B cell (primary cell): Measurements from ENCODE around the gene RRM1. TPM values are rescaled to one million over a fixed set of nuclear protein-coding genes. Genes with fewer than 3 reads are reported as not detected.

Source experiments
- ATAC-seq: fragments of 200-7000 bp; cut with Tn5 transposase; one replicate; pipeline ENCODE4 v1.10.0; 2021; ENCODE audit warnings: low read depth, mild to moderate bottlenecking, moderate number of reproducible peaks, moderate library complexity
- CTCF ChIA-PET: fragments of 350-600 bp; sonication (Branson Sonifier 250); formaldehyde crosslinking; loops from one replicate; lab custom pipeline; 2021; ENCODE audit warnings: antibody characterized with exemption, inconsistent platforms; lab: Charles Lee
- POLR2A ChIA-PET: fragments of 350-600 bp; sonication (Branson Sonifier 250); formaldehyde crosslinking; loops from one replicate; lab custom pipeline; 2021; ENCODE audit warnings: antibody characterized with exemption; lab: Charles Lee
- DNase-seq: peaks from one replicate; pipeline ENCODE4 v3.0.0; 2013
- H2AFZ ChIP-seq: 2 replicates; pipeline ENCODE4 v1.6.1; 2012; ENCODE audit warnings: mild to moderate bottlenecking, low read depth, low read length; ENCODE audit not compliant: insufficient read depth, poor library complexity, severe bottlenecking
- H3K27ac ChIP-seq, 2 donors: 1 replicate in 1 of 2; 2 replicates in 1 of 2; pipeline ENCODE4 v1.5.1; 2012 to 2013; ENCODE audit warnings: low read length in 2 of 2, mild to moderate bottlenecking in 2 of 2, moderate library complexity in 1 of 2
- H3K27me3 ChIP-seq, 4 experiments: fragments of 200-600 bp in 1 of 4; sonication (generic) in 1 of 4; replicated peaks in 1 of 4; 1 replicate in 2 of 4; 2 replicates in 2 of 4; pipeline versions ENCODE4 v1.6.1 to v1.7.0; 2013 to 2016; ENCODE audit warnings: low read length in 3 of 4, mild to moderate bottlenecking in 2 of 4, mixed read lengths in 1 of 4, moderate library complexity in 1 of 4; ENCODE audit not compliant: insufficient read depth in 4 of 4, control insufficient read depth in 3 of 4; ENCODE audit errors: control extremely low read depth in 1 of 4
- H3K36me3 ChIP-seq, 2 experiments: replicated peaks in 1 of 2; 1 replicate in 1 of 2; 2 replicates in 1 of 2; pipeline versions ENCODE4 v1.6.1 to v1.7.1; 2013; ENCODE audit warnings: low read length in 1 of 2; ENCODE audit not compliant: insufficient read depth in 2 of 2, control insufficient read depth in 1 of 2; ENCODE audit errors: control extremely low read depth in 1 of 2, extremely low read depth in 1 of 2
- H3K4me1 ChIP-seq, 2 donors: fragments of 200-600 bp in 1 of 2; sonication (generic) in 1 of 2; 1 replicate in 1 of 2; 2 replicates in 1 of 2; pipeline versions ENCODE4 v1.5.1 to v1.6.1; 2013 to 2017; ENCODE audit warnings: low read length in 2 of 2; ENCODE audit not compliant: control insufficient read depth in 2 of 2, insufficient read depth in 2 of 2
- H3K4me2 ChIP-seq: replicated peaks from 2 replicates; pipeline ENCODE3; 2012; ENCODE audit warnings: mild to moderate bottlenecking, low read depth, low read length; ENCODE audit not compliant: poor library complexity, severe bottlenecking
- H3K4me3 ChIP-seq, 5 experiments: fragments of 200-600 bp in 1 of 5; sonication (generic) in 1 of 5; 1 replicate in 3 of 5; 2 replicates in 2 of 5; pipeline versions ENCODE4 v1.5.1 to v1.7.0; 2011 to 2016; ENCODE audit warnings: low read length in 4 of 5, mild to moderate bottlenecking in 4 of 5, low read depth in 2 of 5, control low read depth in 1 of 5, moderate library complexity in 1 of 5; ENCODE audit not compliant: insufficient read depth in 1 of 5; ENCODE audit errors: control extremely low read depth in 1 of 5, extremely low read depth in 1 of 5
- H3K79me2 ChIP-seq: fragments of 200-600 bp; sonication (generic); one replicate; pipeline ENCODE4 v1.6.0; 2016; ENCODE audit warnings: low read length; ENCODE audit not compliant: control insufficient read depth, insufficient read depth
- H3K9ac ChIP-seq: fragments of 200-600 bp; sonication (generic); 2 replicates; pipeline ENCODE4 v1.6.1; 2017; ENCODE audit warnings: mild to moderate bottlenecking, low read length, moderate library complexity
- H3K9me3 ChIP-seq, 3 donors: one replicate each; pipeline versions ENCODE4 v1.6.1 to v1.7.1; 2013; ENCODE audit warnings: low read length in 2 of 3; ENCODE audit not compliant: control insufficient read depth in 2 of 3, insufficient read depth in 1 of 3; ENCODE audit errors: control extremely low read depth in 1 of 3
- H4K20me1 ChIP-seq: 2 replicates; pipeline ENCODE4 v1.6.0; 2012; ENCODE audit warnings: mild to moderate bottlenecking, low read length; ENCODE audit not compliant: insufficient read depth, control insufficient read depth, poor library complexity, severe bottlenecking
- H3K27ac Mint-ChIP-seq: one replicate; pipeline ENCODE4 v1.8.0; 2021; ENCODE audit warnings: mixed read lengths
- H3K27me3 Mint-ChIP-seq: one replicate; pipeline ENCODE4 v1.8.0; 2021; ENCODE audit warnings: mixed read lengths
- H3K4me1 Mint-ChIP-seq: one replicate; pipeline ENCODE4 v1.8.0; 2021; ENCODE audit warnings: mixed read lengths
- H3K4me3 Mint-ChIP-seq: one replicate; pipeline ENCODE4 v1.8.0; 2021; ENCODE audit warnings: mixed read lengths
- H3K9me3 Mint-ChIP-seq: one replicate; pipeline ENCODE4 v1.8.0; 2022; ENCODE audit warnings: mixed read lengths; ENCODE audit not compliant: insufficient read depth
- CTCF ChIP-seq: fragments of 200-600 bp; IDR thresholded peaks from one replicate; pipeline ENCODE4 v1.8.0; 2022; ENCODE audit warnings: antibody characterized with exemption, mild to moderate bottlenecking
- EZH2 ChIP-seq: IDR thresholded peaks from 2 replicates; pipeline ENCODE4 v1.6.1; 2012; ENCODE audit warnings: borderline replicate concordance, low read depth, mild to moderate bottlenecking, moderate library complexity, low read length; ENCODE audit not compliant: insufficient read depth, poor library complexity, severe bottlenecking
- WGBS: methylation state at CpG from one replicate; pipeline ENCODE4 v1.1.5; 2013; ENCODE audit warnings: missing lambda C conversion rate; ENCODE audit not compliant: insufficient coverage; 5-methylcytosine and 5-hydroxymethylcytosine counted together
- intact Hi-C: fragments of 100-400 bp; cut with micrococcal nuclease; formaldehyde crosslinking; loops from one replicate; pipeline ENCODE4 v1.10.0; 2022
- polyA plus RNA-seq: library from polyadenylated mRNA; depleted of rRNA; stranded (reverse); fragments of >200 nt; gene quantifications from 2 replicates; pipeline ENCODE4 v1.2.3, GENCODE V29; 2012
- total RNA-seq, 2 donors: library from RNA; stranded (reverse); fragments of 120-200 nt in 1 of 2; gene quantifications; 1 replicate in 1 of 2; 2 replicates in 1 of 2; pipeline versions ENCODE4 v1.2.3 to v1.2.4, GENCODE V29; 2013 to 2022

The RRM1 gene
- total and polyA plus RNA-seq, 2 donors (not counting 1 experiment from before 2014, with no cell fraction given), result 6.0 to 24.5 TPM

GRCh38 chr11:4180441-4181183, 86.0 kb downstream of the RRM1 start:
- Mint-ChIP-seq H3K27me3 (peaks cover 6% of the 10 kb centered on the region), H3K27ac (no peak overlapping the region), H3K9me3 (no peaks in the 10 kb centered on the region), H3K4me3 (no peak overlapping the region), H3K4me1 (no peaks in the 10 kb centered on the region)
- TF ChIP-seq CTCF (no peak), EZH2 (no peak)
- ATAC-seq (no peak), DNase-seq (no peak)
- ChIA-PET CTCF (no interaction called here), POLR2A (no interaction called here)
- 97% methylated on average over 3 of the region's 5 CpGs for WGBS
- Histone ChIP-seq H4K20me1 (no peaks in the 10 kb centered on the region), H3K27ac (no peak overlapping the region), H2AFZ (no peak overlapping the region), H3K9me3 (no peaks in the 10 kb centered on the region), H3K79me2 (no peaks in the 10 kb centered on the region), H3K9ac (no peak overlapping the region), H3K4me1 (no peaks in the 10 kb centered on the region), H3K4me2 (no peak overlapping the region), H3K27me3 (peaks cover 0 to 3% (median 1%) of the 10 kb centered on the region in 4 experiments), H3K36me3 (no peaks in the 10 kb centered on the region), H3K4me3 (no peak overlapping the region)
- intact Hi-C loops, result no loop called here
